GM18502 (cell line): ENCODE data around the gene GGT1.
A peak's percentile ranks its signal among the peaks of the same experiment; 100 is the strongest.
"Not testable (repeated sequence)": the region's sequence is repeated elsewhere in the genome, so short reads cannot be mapped to it uniquely, and the experiment has no call there.

Experiments
- ATAC-seq: cut with Tn5 transposase; IDR thresholded peaks from one replicate; pipeline ENCODE4 v1.9.1; 2021; ENCODE audit warnings: mild to moderate bottlenecking; ENCODE audit not compliant: unreplicated experiment, poor library complexity

Gene GGT1

GRCh38 chr22:24602847-24603769, at the start of gene GGT1:
GGT1 (plus strand) TSS chr22:24603193; CDS start chr22:24611082, 7,889 bp downstream.
- not testable (repeated sequence) for ATAC-seq

GRCh38 chr22:24553597-24554312, 49.2 kb upstream of the GGT1 start:
- ATAC-seq, result no peak

GRCh38 chr22:24554313-24555164, 48.5 kb upstream of the GGT1 start, which contains the start of gene GUCD1:
GUCD1 (minus strand) TSS chr22:24555138; CDS start chr22:24554991, 147 bp downstream.
- peak; percentile 5 for ATAC-seq

DNA sequence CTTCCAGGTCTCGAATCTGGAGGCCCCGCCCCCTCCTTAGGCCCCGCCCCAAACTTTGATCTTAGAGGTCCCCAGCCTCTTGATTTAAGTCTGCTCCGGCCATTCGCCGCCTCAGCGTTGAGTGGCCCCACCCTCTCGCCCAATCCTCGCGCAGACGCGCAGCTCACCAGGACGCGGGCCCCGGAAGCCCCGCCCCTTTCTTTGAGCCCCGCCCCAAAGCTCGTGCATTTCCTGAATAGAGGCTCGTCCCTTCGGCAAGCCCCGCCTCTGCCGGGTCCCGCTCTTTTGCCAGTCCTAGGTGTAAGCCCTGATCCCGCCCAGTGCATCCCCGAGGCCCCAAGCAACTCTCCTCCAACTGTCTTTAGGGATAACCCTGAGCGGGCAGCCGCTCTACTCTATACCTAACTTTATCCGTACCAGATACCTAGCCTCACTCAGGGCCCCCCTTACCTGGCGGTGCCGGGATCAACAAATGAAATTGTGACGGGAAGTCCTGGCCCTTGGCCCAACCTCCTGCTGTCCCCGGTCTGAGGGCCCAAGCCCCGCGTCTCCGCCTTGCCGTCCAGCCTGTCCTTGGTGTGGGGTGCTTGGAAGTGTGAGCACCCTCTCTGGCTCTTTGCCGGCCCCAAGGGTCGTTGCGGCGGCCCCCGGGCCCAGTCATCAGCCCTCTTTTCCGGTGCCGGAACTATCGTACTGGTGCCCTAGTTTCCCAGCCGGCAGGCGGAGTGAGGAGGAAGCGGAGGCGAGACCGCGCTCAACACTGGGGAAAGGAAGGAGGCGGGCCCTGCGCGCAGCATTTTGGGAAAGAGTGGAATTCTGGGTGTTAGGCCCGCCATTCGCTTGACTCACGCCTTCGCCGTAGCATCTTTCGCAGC, 47.6 kb upstream of the GGT1 start, which contains the start of gene SNRPD3:
Gene SNRPD3 (plus strand): TSS at position 835 of the 875 bp plus-strand sequence. CDS start 1,676 bp downstream, outside the sequence.
- ATAC-seq, result peak; percentile 75

DNA sequence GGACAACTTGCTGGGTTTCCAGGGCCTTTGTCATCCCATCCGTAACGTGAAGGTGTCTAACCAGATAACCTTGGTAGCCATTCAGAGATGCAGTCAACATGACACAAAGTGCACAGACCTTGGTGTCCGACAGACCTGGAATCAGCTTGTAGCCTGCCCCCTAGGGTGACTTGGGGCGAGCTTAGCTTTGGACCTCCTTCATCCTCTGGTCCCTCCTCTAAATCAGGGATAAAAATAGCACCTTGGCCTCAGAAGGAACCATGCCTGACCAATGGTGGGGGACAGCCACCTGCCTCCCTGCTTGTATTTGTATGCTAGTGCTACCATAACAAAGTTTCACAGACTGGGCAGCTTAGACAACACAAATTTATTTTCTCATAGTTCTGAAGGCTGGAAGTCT, 43.5 kb upstream of the GGT1 start:
- ATAC-seq, result no peak

GRCh38 chr22:24563246-24563645, 39.7 kb upstream of the GGT1 start:
- no peak for ATAC-seq

DNA sequence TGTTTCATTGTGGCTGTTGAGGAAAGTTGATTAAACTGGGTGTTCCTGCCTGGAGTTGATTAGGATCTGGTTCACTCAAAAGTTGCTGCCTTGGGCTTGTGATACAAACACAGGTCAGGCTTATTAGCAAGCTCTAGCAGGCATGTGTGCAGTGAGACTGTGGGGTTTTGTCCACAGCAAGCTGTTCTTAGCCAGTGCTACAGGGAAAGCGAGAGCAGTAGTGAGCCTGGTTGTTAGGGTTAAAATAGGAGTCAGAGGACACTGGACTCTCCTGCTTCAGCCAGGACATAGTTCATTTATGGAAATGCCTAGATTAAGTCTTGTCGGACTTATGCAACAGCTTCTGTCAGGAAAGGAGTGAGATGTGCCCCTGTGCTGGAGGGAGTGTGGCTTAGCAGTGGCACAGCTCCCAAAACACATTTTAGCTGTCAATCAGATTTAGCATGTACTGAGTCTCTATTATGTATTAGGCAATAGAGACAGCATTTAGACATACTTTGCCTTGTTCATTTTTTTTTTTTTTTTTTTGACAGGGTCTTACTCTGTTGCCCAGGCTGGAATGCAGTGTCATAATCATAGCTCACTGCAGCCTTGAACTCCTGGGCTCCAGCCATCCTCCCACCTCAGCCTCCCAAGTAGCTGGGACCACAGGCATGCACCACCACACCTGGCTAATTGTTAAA, 38.5 kb upstream of the GGT1 start:
- no peak for ATAC-seq

- no peak for ATAC-seq
Observed at GRCh38 chr22:24565077-24565476, 37.9 kb upstream of the GGT1 start.

DNA sequence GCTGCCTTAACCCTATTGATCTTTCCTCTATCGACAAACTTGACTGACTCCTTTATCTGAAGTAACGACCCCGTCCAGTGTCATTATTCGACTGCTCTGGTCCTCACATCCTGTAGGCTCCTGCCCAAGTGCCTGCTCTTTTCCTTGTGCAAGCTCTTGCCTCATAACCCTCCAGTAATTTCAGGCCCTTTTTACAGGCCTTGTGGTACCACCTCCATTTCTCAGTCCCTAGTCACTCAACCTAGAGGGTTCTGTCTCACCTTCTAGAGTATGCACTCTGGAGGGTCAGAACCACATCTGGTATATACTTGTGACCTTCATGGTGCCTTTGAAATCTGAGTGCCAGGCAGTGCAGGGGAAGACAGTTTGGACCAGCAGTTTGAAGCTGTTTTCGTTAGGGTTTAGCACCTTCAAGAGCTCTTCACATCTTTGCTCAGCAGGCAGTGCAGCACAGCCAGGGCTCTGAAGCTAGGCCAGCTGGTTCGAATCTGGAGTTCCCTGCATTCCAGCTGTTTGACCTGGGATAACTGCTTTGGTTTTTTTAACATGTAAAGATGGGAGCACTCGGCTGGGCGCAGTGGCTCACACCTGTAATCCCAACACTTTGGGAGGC, 36.0 kb upstream of the GGT1 start:
- ATAC-seq, result no peak

DNA sequence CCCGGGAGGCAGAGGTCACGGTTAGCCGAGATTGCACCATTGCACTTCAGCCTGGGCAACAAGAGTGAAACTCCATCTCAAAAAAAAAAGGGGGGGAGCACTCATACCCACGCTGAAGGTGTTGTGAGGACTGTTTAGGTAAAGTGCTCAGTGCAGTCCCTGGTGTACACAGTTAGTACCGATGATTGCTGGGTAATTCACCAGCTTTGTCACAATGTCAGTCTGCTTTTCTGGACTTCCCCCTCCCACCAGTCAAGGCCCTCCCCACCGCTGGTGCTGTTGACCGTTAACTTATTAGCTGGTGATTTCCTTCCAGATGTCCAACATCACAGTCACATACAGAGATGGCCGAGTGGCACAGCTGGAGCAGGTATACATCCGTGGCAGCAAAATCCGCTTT, 35.3 kb upstream of the GGT1 start:
- no peak for ATAC-seq

DNA sequence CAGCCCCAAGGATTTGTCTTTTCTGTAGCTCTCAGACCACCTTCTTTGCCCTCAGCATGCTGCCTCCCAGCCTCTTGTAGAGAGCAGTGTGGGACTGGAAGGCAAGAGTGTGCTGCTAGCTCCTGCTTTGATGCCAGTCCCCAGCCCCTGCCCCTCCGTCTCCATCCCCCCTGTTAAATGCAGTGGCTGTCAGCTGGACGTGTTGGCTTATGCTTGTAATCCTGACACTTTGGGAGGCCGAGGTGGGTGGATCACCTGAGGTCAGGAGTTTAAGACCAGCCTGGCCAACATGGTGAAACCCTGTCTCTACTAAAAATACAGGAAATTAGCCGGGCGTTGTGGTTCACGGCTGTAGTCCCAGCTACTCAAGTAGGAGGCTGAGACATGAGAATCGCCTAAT, 31.7 kb upstream of the GGT1 start:
- no peak for ATAC-seq

DNA sequence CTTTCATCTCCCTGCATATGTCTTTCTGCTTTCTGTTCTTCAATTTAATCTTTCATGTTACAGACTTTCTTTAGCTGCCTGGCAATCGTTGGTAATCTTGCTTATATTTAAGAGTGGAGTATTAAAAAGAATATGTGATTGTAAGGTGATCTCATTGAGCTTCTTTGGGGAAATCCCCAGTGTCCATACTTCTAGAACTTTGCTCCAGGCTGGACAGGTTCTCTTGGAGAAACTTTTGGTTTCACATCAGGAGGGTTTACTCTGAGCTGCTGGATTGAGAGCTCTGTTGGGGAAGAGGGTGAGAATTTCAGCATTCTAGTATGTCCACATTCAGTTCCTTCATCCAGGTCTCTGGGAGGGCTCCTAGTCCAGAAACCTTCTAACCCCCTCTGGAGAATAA, 26.2 kb upstream of the GGT1 start:
- ATAC-seq, result no peak

GRCh38 chr22:24578355-24579257, 24.4 kb upstream of the GGT1 start:
- no peak for ATAC-seq

DNA sequence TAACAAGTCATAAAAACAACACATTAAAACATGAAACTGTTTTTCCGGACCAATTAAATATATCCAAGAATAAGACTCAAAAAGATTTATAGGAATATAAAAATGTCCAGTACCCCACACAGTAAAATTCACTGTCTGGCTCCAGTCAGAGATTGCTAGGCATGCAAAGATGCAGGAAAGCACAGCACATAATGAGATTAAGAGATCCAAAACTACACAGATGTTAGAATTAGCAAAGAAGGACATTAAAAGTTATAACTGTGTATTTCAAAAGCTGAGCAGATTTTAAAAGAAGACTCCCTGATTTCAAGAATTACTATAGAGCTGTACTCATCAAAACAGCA, 23.8 kb upstream of the GGT1 start:
- ATAC-seq, result no peak

GRCh38 chr22:24580276-24580675, 22.7 kb upstream of the GGT1 start:
- no peak for ATAC-seq

DNA sequence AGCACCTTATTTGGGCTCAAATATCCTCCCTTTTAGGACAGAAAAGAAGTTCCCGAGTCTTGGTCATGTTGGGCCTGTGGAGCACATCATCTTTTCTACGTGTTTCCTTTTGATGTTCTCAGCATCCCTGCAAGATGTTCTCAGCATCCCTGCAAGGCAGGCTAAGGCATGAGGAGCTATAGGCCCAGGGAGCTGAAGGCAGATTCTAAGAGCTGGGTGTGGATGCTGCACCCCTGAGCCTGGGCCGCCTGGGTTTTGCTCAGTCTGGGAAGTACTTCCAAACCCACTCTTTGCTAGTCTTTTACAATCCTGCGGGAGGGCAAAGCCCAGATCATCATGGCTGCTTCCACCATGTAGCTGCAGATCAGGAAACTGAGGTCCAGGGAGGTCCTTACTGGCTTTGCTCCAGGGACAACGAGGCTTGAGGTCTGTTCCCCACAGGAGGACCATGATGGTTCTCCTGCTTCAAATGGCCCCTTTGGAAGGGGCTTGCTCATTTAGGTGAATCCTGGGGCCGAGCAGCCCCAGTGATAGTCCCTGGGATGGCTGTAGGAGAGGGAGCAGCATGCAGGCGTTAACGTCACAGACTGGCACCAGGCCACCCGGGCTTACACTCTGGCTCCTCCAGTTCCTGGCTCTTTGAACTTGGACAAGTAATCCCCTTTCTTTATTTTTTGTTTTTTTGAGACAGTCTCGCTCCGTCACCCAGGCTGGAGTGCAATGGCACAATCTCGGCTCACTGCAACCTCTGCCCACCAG, 20.8 kb upstream of the GGT1 start:
- ATAC-seq, result no peak
